ENCODE measurements around the gene FGFR1OP2.

- no peak for TF ChIP-seq POLR2A (IDR thresholded peaks at IDR 0.05)
- TF ChIP-seq EP300 (IDR thresholded peaks at IDR 0.05): no peak
- TF ChIP-seq CTCF (IDR thresholded peaks at IDR 0.05): no peak
- TF ChIP-seq POLR2AphosphoS5 (IDR thresholded peaks at IDR 0.05): no peak
These were observed 51.6 kb downstream of the FGFR1OP2 start for GRCh38 chr12:26989873-26990272.
